HepG2 (cell line): Measurements from ENCODE around the gene DDX39B. TPM values are rescaled to one million over a fixed set of nuclear protein-coding genes. Genes with fewer than 3 reads are reported as not detected.

Experiments used
- BRCA1 ChIP-seq: sonication (generic); formaldehyde crosslinking; IDR thresholded peaks from 2 replicates; pipeline ENCODE4 v1.4.0; 2020; ENCODE audit warnings: missing genetic modification reagents
- CCAR2 ChIP-seq: fragments of 200-400 bp; formaldehyde crosslinking; optimal IDR thresholded peaks from 2 replicates; pipeline ENCODE3; 2018; ENCODE audit warnings: low read depth, mild to moderate bottlenecking, low read length, moderate library complexity
- IKZF1 ChIP-seq: fragments of 450-650 bp; IDR thresholded peaks from 2 replicates; pipeline ENCODE4 v1.7.1; 2016
- MTA1 ChIP-seq: sonication (generic); formaldehyde crosslinking; IDR thresholded peaks from 2 replicates; pipeline ENCODE4 v1.4.0; 2020; ENCODE audit warnings: missing genetic modification reagents, mild to moderate bottlenecking, borderline replicate concordance
- NPAS2 ChIP-seq: sonication (generic); formaldehyde crosslinking; IDR thresholded peaks from 2 replicates; pipeline ENCODE4 v1.8.0; 2022; ENCODE audit warnings: mild to moderate bottlenecking, missing genetic modification reagents, borderline replicate concordance
- RCOR2 ChIP-seq: IDR thresholded peaks from 2 replicates; pipeline ENCODE4 v1.6.1; 2016; ENCODE audit warnings: missing biosample characterization, missing genetic modification reagents
- REST ChIP-seq, 2 experiments: IDR thresholded peaks; 2 replicates each; pipeline ENCODE4 v1.6.1; 2011 to 2012; ENCODE audit warnings: low read length in 2 of 2, borderline replicate concordance in 1 of 2, low read depth in 1 of 2, mild to moderate bottlenecking in 1 of 2, moderate library complexity in 1 of 2
- SP5 ChIP-seq: IDR thresholded peaks from 2 replicates; pipeline ENCODE4 v1.6.1; 2016; ENCODE audit warnings: low read depth, borderline replicate concordance
- UBTF ChIP-seq: sonication (generic); formaldehyde crosslinking; IDR thresholded peaks from 2 replicates; pipeline ENCODE4 v1.4.0; 2020; ENCODE audit warnings: mild to moderate bottlenecking, missing genetic modification reagents
- ZBTB8A ChIP-seq: sonication (generic); formaldehyde crosslinking; IDR thresholded peaks from 2 replicates; pipeline ENCODE4 v1.4.0; 2020; ENCODE audit warnings: mild to moderate bottlenecking, low read depth, missing genetic modification reagents, borderline replicate concordance
- ZNF20 ChIP-seq: sonication (generic); formaldehyde crosslinking; IDR thresholded peaks from 2 replicates; pipeline ENCODE4 v1.4.0; 2020; ENCODE audit warnings: mild to moderate bottlenecking, moderate library complexity, missing genetic modification reagents
- ZNF460 ChIP-seq: sonication (generic); formaldehyde crosslinking; IDR thresholded peaks from 2 replicates; pipeline ENCODE4 v1.5.1; 2020; ENCODE audit warnings: missing genetic modification reagents, mild to moderate bottlenecking, borderline replicate concordance
- ZNF567 ChIP-seq: sonication (generic); formaldehyde crosslinking; IDR thresholded peaks from 2 replicates; pipeline ENCODE4 v1.8.1; 2023; ENCODE audit warnings: mild to moderate bottlenecking, missing genetic modification reagents, borderline replicate concordance
- ZNF678 ChIP-seq: sonication (generic); formaldehyde crosslinking; IDR thresholded peaks from 2 replicates; pipeline ENCODE4 v1.4.0; 2020; ENCODE audit warnings: mild to moderate bottlenecking, missing genetic modification reagents
- ZXDC ChIP-seq: sonication (generic); formaldehyde crosslinking; IDR thresholded peaks from 2 replicates; pipeline ENCODE4 v1.5.0; 2020; ENCODE audit warnings: mild to moderate bottlenecking, missing genetic modification reagents
- polyA plus RNA-seq, 8 experiments: library from polyadenylated mRNA; depleted of rRNA in 3 of 8; stranded (reverse) in 7 of 8; unstranded in 1 of 8; fragments of >200 nt; fragmentation: Illumina TruSeq in 4 of 8; extraction: Trizol in 4 of 8; gene quantifications; 2 replicates each; pipeline versions ENCODE4 v1.2.1 to v1.2.3, GENCODE V29; 2011 to 2016; ENCODE audit warnings: low read depth in 4 of 8, missing spikeins in 1 of 8, mixed read lengths in 1 of 8; ENCODE audit not compliant: insufficient read depth in 1 of 8
- total RNA-seq, 5 experiments: library from RNA; depleted of rRNA; stranded (reverse); fragments of >200 nt; fragmentation: Illumina TruSeq; extraction: Trizol; gene quantifications; 2 replicates each; pipeline ENCODE4 v1.2.3, GENCODE V29; 2016; ENCODE audit warnings: low read depth in 1 of 5

The DDX39B gene
- total and polyA plus RNA-seq, 2 of the 13 experiments (the other 11 are each of a cell fraction or from before 2014, with no cell fraction given): 570 to 678 TPM

GRCh38 chr6:31541658-31542521 lies at the start of gene DDX39B (continued):
- TF ChIP-seq ZNF460 (CRISPR knock-in tag) (no peak; the same call in 1 of the 2 replicates), NPAS2 (CRISPR knock-in tag) (no peak), ZBTB8A (no peak), MTA1 (CRISPR knock-in tag) (no peak; the same call in 1 of the 2 replicates), REST (IDR thresholded peaks at IDR 0.05; ENCODE audit: borderline replicate concordance in 1 of 2, low read depth in 1 of 2, low read length in 2 of 2) (peak in 1 of 2 experiments; percentile 84; a peak in 1 of 4 replicates), ZXDC (CRISPR knock-in tag) (no peak), IKZF1 (no peak), ZNF20 (CRISPR knock-in tag) (peak; percentile 92; the same call in 1 of the 2 replicates), ZNF567 (CRISPR knock-in tag) (peak; percentile 42), SP5 (CRISPR knock-in tag) (peak; percentile 44; the same call in 1 of the 2 replicates), UBTF (peak; percentile 92), ZNF678 (CRISPR knock-in tag) (0 out of 2 replicates have a peak, but pooled peaks have one; percentile 8), RCOR2 (peak; percentile 53; the same call in 1 of the 2 replicates), BRCA1 (CRISPR knock-in tag) (no peak; the same call in 1 of the 2 replicates), CCAR2 (no peak)
